GM10266 (cell line): ENCODE measurements around the gene PRDM16.

Experiments
- DNase-seq: peaks from one replicate; pipeline ENCODE4 v3.0.0; 2012; ENCODE audit errors: extremely low spot score
- CTCF ChIP-seq: IDR thresholded peaks from 2 replicates; pipeline ENCODE4 v1.5.1; 2012; ENCODE audit warnings: mild to moderate bottlenecking, low read depth; ENCODE audit not compliant: control insufficient read depth, insufficient read depth; ENCODE audit errors: missing control alignments

Gene PRDM16

GRCh38 chr1:3262681-3263286, 193.8 kb downstream of the PRDM16 start:
- TF ChIP-seq CTCF, result no peak
- no peak for DNase-seq

GRCh38 chr1:3263790-3264189, 194.8 kb downstream of the PRDM16 start:
- DNase-seq, result no peak
- TF ChIP-seq CTCF, result no peak

- DNase-seq, result no peak
- no peak for TF ChIP-seq CTCF
Observed at GRCh38 chr1:3264456-3264855, 195.5 kb downstream of the PRDM16 start.

GRCh38 chr1:3265835-3266805, 197.1 kb downstream of the PRDM16 start:
- TF ChIP-seq CTCF, result no peak
- DNase-seq, result no peak

GRCh38 chr1:3266870-3267549, 198.0 kb downstream of the PRDM16 start:
- no peak for DNase-seq
- TF ChIP-seq CTCF, result no peak

GRCh38 chr1:3267550-3268270, 198.7 kb downstream of the PRDM16 start:
- DNase-seq, result no peak
- no peak for TF ChIP-seq CTCF
